Peyer's patch (tissue), 4 donors: ENCODE data around the gene SYCP2L.

ENCODE experiments used
- POLR2A ChIP-seq, 2 donors: fragments of 450-650 bp; IDR thresholded peaks; one replicate each; pipeline ENCODE4 v1.5.1; 2017; ENCODE audit warnings: antibody characterized with exemption in 2 of 2, mild to moderate bottlenecking in 2 of 2, moderate library complexity in 2 of 2
- TF ChIP-seq, protein P1 (sequence below), 6 experiments: fragments of 450-650 bp in 4 of 6; fragments of 200-600 bp in 2 of 6; sonication (generic) in 1 of 6; IDR thresholded peaks; one replicate each; pipeline ENCODE4 v1.5.1; 2017 to 2019; ENCODE audit warnings: antibody characterized with exemption in 6 of 6, mild to moderate bottlenecking in 3 of 6, moderate library complexity in 1 of 6

DNA sequence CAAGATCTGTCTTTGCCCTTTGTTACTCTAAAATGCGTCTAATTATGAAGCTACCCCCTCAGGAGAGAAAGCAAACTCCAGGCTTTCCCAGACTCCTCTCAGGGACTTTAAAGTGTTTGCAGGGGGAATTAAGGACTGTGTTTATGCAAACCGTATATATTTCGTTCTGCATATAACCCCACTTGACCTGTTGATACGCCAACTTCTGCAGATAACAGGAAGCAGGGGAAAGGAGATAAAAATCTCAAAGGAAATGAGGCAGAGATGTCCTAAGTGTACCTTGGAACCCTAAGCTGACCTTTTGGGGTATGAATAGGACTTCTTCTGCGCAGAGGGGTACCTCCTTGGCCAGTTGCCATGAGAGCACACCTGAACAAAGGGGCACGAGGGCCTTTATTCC lies 8.1 kb downstream of the SYCP2L start:
- TF ChIP-seq, protein P1, sequence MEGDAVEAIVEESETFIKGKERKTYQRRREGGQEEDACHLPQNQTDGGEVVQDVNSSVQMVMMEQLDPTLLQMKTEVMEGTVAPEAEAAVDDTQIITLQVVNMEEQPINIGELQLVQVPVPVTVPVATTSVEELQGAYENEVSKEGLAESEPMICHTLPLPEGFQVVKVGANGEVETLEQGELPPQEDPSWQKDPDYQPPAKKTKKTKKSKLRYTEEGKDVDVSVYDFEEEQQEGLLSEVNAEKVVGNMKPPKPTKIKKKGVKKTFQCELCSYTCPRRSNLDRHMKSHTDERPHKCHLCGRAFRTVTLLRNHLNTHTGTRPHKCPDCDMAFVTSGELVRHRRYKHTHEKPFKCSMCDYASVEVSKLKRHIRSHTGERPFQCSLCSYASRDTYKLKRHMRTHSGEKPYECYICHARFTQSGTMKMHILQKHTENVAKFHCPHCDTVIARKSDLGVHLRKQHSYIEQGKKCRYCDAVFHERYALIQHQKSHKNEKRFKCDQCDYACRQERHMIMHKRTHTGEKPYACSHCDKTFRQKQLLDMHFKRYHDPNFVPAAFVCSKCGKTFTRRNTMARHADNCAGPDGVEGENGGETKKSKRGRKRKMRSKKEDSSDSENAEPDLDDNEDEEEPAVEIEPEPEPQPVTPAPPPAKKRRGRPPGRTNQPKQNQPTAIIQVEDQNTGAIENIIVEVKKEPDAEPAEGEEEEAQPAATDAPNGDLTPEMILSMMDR (IDR thresholded peaks at IDR 0.05): no peak
- no peak for TF ChIP-seq POLR2A (IDR thresholded peaks at IDR 0.05)
